ENCODE results near the gene RPL28.

Gene RPL28

GRCh38 chr19:55365245-55365644 is 20.5 kb upstream of the RPL28 start:
- Histone ChIP-seq H3K4me3 (ENCODE audit: low read length) (no peak overlapping the region), H3K4me2 (ENCODE audit: low read length) (no peak overlapping the region), H2BK15ac (replicated peaks; ENCODE audit: low read depth) (no peak overlapping the region), H3K4me1 (ENCODE audit: control insufficient read depth, low read depth, low read length) (no peaks in the 10 kb centered on the region), H4K5ac (ENCODE audit: low read length) (no peak overlapping the region), H3K79me1 (ENCODE audit: low read length) (no peaks in the 10 kb centered on the region), H2BK120ac (ENCODE audit: low read depth, low read length) (no peak overlapping the region), H4K8ac (ENCODE audit: low read depth, low read length) (no peak overlapping the region), H3K36me3 (ENCODE audit: control insufficient read depth, insufficient read depth, low read length) (no peaks in the 10 kb centered on the region), H2BK5ac (ENCODE audit: low read length) (no peak overlapping the region), H3K56ac (ENCODE audit: low read length) (no peak overlapping the region), H3K79me2 (ENCODE audit: control insufficient read depth, insufficient read depth, low read length) (no peaks in the 10 kb centered on the region), H3K23ac (ENCODE audit: low read length) (no peak overlapping the region), H3K9ac (ENCODE audit: low read length) (no peak overlapping the region), H3K27me3 (ENCODE audit: insufficient read depth, low read length, poor library complexity) (no peaks in the 10 kb centered on the region), H3K4ac (ENCODE audit: low read depth, low read length) (no peak overlapping the region), H2AK5ac (ENCODE audit: low read length) (no peak overlapping the region), H3K18ac (ENCODE audit: low read length) (no peak overlapping the region), H3K27ac (ENCODE audit: low read depth, low read length) (no peak overlapping the region)
- no CpG with 5 or more reads among the region's 8 CpGs for WGBS (ENCODE audit: extremely low coverage, insufficient coverage, low lambda C conversion rate)
- no peak for DNase-seq

- H2AK5ac ChIP-seq (ENCODE audit: low read length), result no peak overlapping the region
- no peak overlapping the region for H4K5ac ChIP-seq (ENCODE audit: low read length)
- no peak overlapping the region for H3K4me3 ChIP-seq (ENCODE audit: low read length)
- H2BK15ac ChIP-seq (replicated peaks; ENCODE audit: low read depth), result no peak overlapping the region
- no peak for DNase-seq
- H3K18ac ChIP-seq (ENCODE audit: low read length), result no peak overlapping the region
- no peaks in the 10 kb centered on the region for H3K4me1 ChIP-seq (ENCODE audit: control insufficient read depth, low read depth, low read length)
- H3K23ac ChIP-seq (ENCODE audit: low read length), result no peak overlapping the region
- no peak overlapping the region for H3K4me2 ChIP-seq (ENCODE audit: low read length)
- H3K27me3 ChIP-seq (ENCODE audit: insufficient read depth, low read length, poor library complexity), result peaks cover 1% of the 10 kb centered on the region
- no peaks in the 10 kb centered on the region for H3K79me2 ChIP-seq (ENCODE audit: control insufficient read depth, insufficient read depth, low read length)
- no peak overlapping the region for H2BK120ac ChIP-seq (ENCODE audit: low read depth, low read length)
- H3K9ac ChIP-seq (ENCODE audit: low read length), result no peak overlapping the region
- no peak overlapping the region for H3K56ac ChIP-seq (ENCODE audit: low read length)
- no peaks in the 10 kb centered on the region for H3K79me1 ChIP-seq (ENCODE audit: low read length)
- H3K4ac ChIP-seq (ENCODE audit: low read depth, low read length), result no peak overlapping the region
- no peak overlapping the region for H2BK5ac ChIP-seq (ENCODE audit: low read length)
- no peak overlapping the region for H3K27ac ChIP-seq (ENCODE audit: low read depth, low read length)
- no peak overlapping the region for H4K8ac ChIP-seq (ENCODE audit: low read depth, low read length)
- no CpG with 5 or more reads among the region's 19 CpGs for WGBS (ENCODE audit: extremely low coverage, insufficient coverage, low lambda C conversion rate)
- no peaks in the 10 kb centered on the region for H3K36me3 ChIP-seq (ENCODE audit: control insufficient read depth, insufficient read depth, low read length)
Observed at GRCh38 chr19:55365964-55366363, 19.8 kb upstream of the RPL28 start.

GRCh38 chr19:55366790-55367189 is 18.9 kb upstream of the RPL28 start:
- peaks cover 3% of the 10 kb centered on the region for H3K27me3 ChIP-seq (ENCODE audit: insufficient read depth, low read length, poor library complexity)
- no peaks in the 10 kb centered on the region for H3K36me3 ChIP-seq (ENCODE audit: control insufficient read depth, insufficient read depth, low read length)
- H3K18ac ChIP-seq (ENCODE audit: low read length), result no peak overlapping the region
- H3K27ac ChIP-seq (ENCODE audit: low read depth, low read length), result no peak overlapping the region
- H3K9ac ChIP-seq (ENCODE audit: low read length), result no peak overlapping the region
- H3K4me2 ChIP-seq (ENCODE audit: low read length), result no peak overlapping the region
- no peak for DNase-seq
- no peak overlapping the region for H2AK5ac ChIP-seq (ENCODE audit: low read length)
- no peak overlapping the region for H3K23ac ChIP-seq (ENCODE audit: low read length)
- H2BK120ac ChIP-seq (ENCODE audit: low read depth, low read length), result no peak overlapping the region
- H3K4me3 ChIP-seq (ENCODE audit: low read length), result no peak overlapping the region
- no peak overlapping the region for H2BK5ac ChIP-seq (ENCODE audit: low read length)
- WGBS (ENCODE audit: extremely low coverage, insufficient coverage, low lambda C conversion rate), result no CpG with 5 or more reads among the region's 3 CpGs
- no peaks in the 10 kb centered on the region for H3K79me1 ChIP-seq (ENCODE audit: low read length)
- no peaks in the 10 kb centered on the region for H3K79me2 ChIP-seq (ENCODE audit: control insufficient read depth, insufficient read depth, low read length)
- H4K8ac ChIP-seq (ENCODE audit: low read depth, low read length), result no peak overlapping the region
- H3K4me1 ChIP-seq (ENCODE audit: control insufficient read depth, low read depth, low read length), result no peaks in the 10 kb centered on the region
- no peak overlapping the region for H3K56ac ChIP-seq (ENCODE audit: low read length)
- no peak overlapping the region for H2BK15ac ChIP-seq (replicated peaks; ENCODE audit: low read depth)
- no peak overlapping the region for H3K4ac ChIP-seq (ENCODE audit: low read depth, low read length)
- H4K5ac ChIP-seq (ENCODE audit: low read length), result no peak overlapping the region

- Histone ChIP-seq H3K36me3 (ENCODE audit: control insufficient read depth, insufficient read depth, low read length) (no peaks in the 10 kb centered on the region), H3K27ac (ENCODE audit: low read depth, low read length) (no peak overlapping the region), H3K4ac (ENCODE audit: low read depth, low read length) (no peak overlapping the region), H3K23ac (ENCODE audit: low read length) (no peak overlapping the region), H3K79me1 (ENCODE audit: low read length) (no peaks in the 10 kb centered on the region), H3K4me2 (ENCODE audit: low read length) (no peak overlapping the region), H3K9ac (ENCODE audit: low read length) (no peak overlapping the region), H3K18ac (ENCODE audit: low read length) (no peak overlapping the region), H4K8ac (ENCODE audit: low read depth, low read length) (no peak overlapping the region), H2AK5ac (ENCODE audit: low read length) (no peak overlapping the region), H3K4me3 (ENCODE audit: low read length) (no peak overlapping the region), H2BK15ac (replicated peaks; ENCODE audit: low read depth) (no peak overlapping the region), H3K79me2 (ENCODE audit: control insufficient read depth, insufficient read depth, low read length) (no peaks in the 10 kb centered on the region), H2BK120ac (ENCODE audit: low read depth, low read length) (no peak overlapping the region), H3K27me3 (ENCODE audit: insufficient read depth, low read length, poor library complexity) (peaks cover 3% of the 10 kb centered on the region), H2BK5ac (ENCODE audit: low read length) (no peak overlapping the region), H3K56ac (ENCODE audit: low read length) (no peak overlapping the region), H3K4me1 (ENCODE audit: control insufficient read depth, low read depth, low read length) (no peaks in the 10 kb centered on the region), H4K5ac (ENCODE audit: low read length) (no peak overlapping the region)
- no CpG with 5 or more reads among the region's 16 CpGs for WGBS (ENCODE audit: extremely low coverage, insufficient coverage, low lambda C conversion rate)
- DNase-seq, result no peak
Observed at GRCh38 chr19:55368106-55368505, 17.6 kb upstream of the RPL28 start.

GRCh38 chr19:55368701-55369563 is 16.8 kb upstream of the RPL28 start:
- Histone ChIP-seq H2BK15ac (replicated peaks; ENCODE audit: low read depth) (no peak overlapping the region), H4K8ac (ENCODE audit: low read depth, low read length) (no peak overlapping the region), H3K4me3 (ENCODE audit: low read length) (no peak overlapping the region), H3K4me1 (ENCODE audit: control insufficient read depth, low read depth, low read length) (no peaks in the 10 kb centered on the region), H3K56ac (ENCODE audit: low read length) (peak overlapping the region; percentile 9), H3K23ac (ENCODE audit: low read length) (peak overlapping the region; percentile 24), H3K79me1 (ENCODE audit: low read length) (no peaks in the 10 kb centered on the region), H3K36me3 (ENCODE audit: control insufficient read depth, insufficient read depth, low read length) (no peaks in the 10 kb centered on the region), H2AK5ac (ENCODE audit: low read length) (no peak overlapping the region), H3K27me3 (ENCODE audit: insufficient read depth, low read length, poor library complexity) (peaks cover 3% of the 10 kb centered on the region), H3K18ac (ENCODE audit: low read length) (peak overlapping the region; percentile 5), H2BK120ac (ENCODE audit: low read depth, low read length) (no peak overlapping the region), H3K4ac (ENCODE audit: low read depth, low read length) (no peak overlapping the region), H3K4me2 (ENCODE audit: low read length) (peak overlapping the region; percentile 22), H3K9ac (ENCODE audit: low read length) (peak overlapping the region; percentile 61), H3K79me2 (ENCODE audit: control insufficient read depth, insufficient read depth, low read length) (no peaks in the 10 kb centered on the region), H4K5ac (ENCODE audit: low read length) (no peak overlapping the region), H2BK5ac (ENCODE audit: low read length) (no peak overlapping the region), H3K27ac (ENCODE audit: low read depth, low read length) (no peak overlapping the region)
- peak; percentile 65 for DNase-seq
- no CpG with 5 or more reads among the region's 54 CpGs for WGBS (ENCODE audit: extremely low coverage, insufficient coverage, low lambda C conversion rate)
